Tibial artery (tissue), 4 donors: ENCODE data around the gene NTM.

Source experiments
- DNase-seq, 2 donors: peaks; one replicate each; pipeline ENCODE4 v3.0.0-alpha.2; 2019
- H3K27ac ChIP-seq, 2 donors: fragments of 200-600 bp; sonication (generic) in 1 of 2; 1 replicate in 1 of 2; 2 replicates in 1 of 2; pipeline ENCODE4 v1.5.1; 2018 to 2019; ENCODE audit warnings: mild to moderate bottlenecking in 1 of 2
- H3K27me3 ChIP-seq, 2 donors: fragments of 200-600 bp; sonication (generic) in 1 of 2; one replicate each; pipeline versions ENCODE4 v1.5.1 to v1.6.0; 2016 to 2019
- H3K36me3 ChIP-seq, 3 donors: fragments of 200-600 bp; sonication (generic) in 2 of 3; one replicate each; pipeline ENCODE4 v1.5.1; 2016 to 2019; ENCODE audit warnings: mild to moderate bottlenecking in 2 of 3
- H3K4me1 ChIP-seq, 4 donors: fragments of 200-600 bp; sonication (generic) in 2 of 4; 1 replicate in 3 of 4; 2 replicates in 1 of 4; pipeline ENCODE4 v1.5.1; 2016 to 2019
- H3K4me3 ChIP-seq, 2 donors: fragments of 200-600 bp; sonication (generic) in 1 of 2; 1 replicate in 1 of 2; 2 replicates in 1 of 2; pipeline ENCODE4 v1.5.1; 2018 to 2019; ENCODE audit warnings: mild to moderate bottlenecking in 2 of 2
- H3K9me3 ChIP-seq, 3 donors: fragments of 200-600 bp; sonication (generic) in 1 of 3; one replicate each; pipeline ENCODE4 v1.5.1; 2016 to 2019
- CTCF ChIP-seq, 2 experiments: fragments of 200-600 bp in 1 of 2; fragments of 450-650 bp in 1 of 2; IDR thresholded peaks; one replicate each; pipeline ENCODE4 v1.5.1; 2017 to 2019; ENCODE audit warnings: antibody characterized with exemption in 2 of 2, mild to moderate bottlenecking in 1 of 2, moderate library complexity in 1 of 2
- intact Hi-C: fragments of 100-400 bp; cut with DNase I; formaldehyde crosslinking; loops from one replicate; pipeline ENCODE4 v1.15.0; 2023; ENCODE audit warnings: low total_unique reads

Gene NTM

GRCh38 chr11:131816051-131816450 lies 445.6 kb downstream of the NTM start:
- Histone ChIP-seq H3K36me3 (no peaks in the 10 kb centered on the region), H3K4me1 (no peaks in the 10 kb centered on the region), H3K27ac (no peak overlapping the region), H3K27me3 (no peaks in the 10 kb centered on the region), H3K9me3 (no peaks in the 10 kb centered on the region), H3K4me3 (no peak overlapping the region)
- no peak for TF ChIP-seq CTCF (IDR thresholded peaks at IDR 0.05)
- intact Hi-C loops = no loop called here
- no peak for DNase-seq

- no peak overlapping the region for H3K27ac ChIP-seq
- H3K4me1 ChIP-seq = no peaks in the 10 kb centered on the region
- H3K9me3 ChIP-seq = no peaks in the 10 kb centered on the region
- no peak for TF ChIP-seq CTCF (IDR thresholded peaks at IDR 0.05)
- no peak for DNase-seq
- H3K27me3 ChIP-seq = no peaks in the 10 kb centered on the region
- intact Hi-C loops = no loop called here
- no peak overlapping the region for H3K4me3 ChIP-seq
- no peaks in the 10 kb centered on the region for H3K36me3 ChIP-seq
Observed at GRCh38 chr11:131817687-131818188, 447.3 kb downstream of the NTM start.

- no peaks in the 10 kb centered on the region for H3K27me3 ChIP-seq
- no peak for TF ChIP-seq CTCF (IDR thresholded peaks at IDR 0.05)
- no peaks in the 10 kb centered on the region for H3K36me3 ChIP-seq
- H3K4me3 ChIP-seq = no peak overlapping the region
- H3K27ac ChIP-seq = no peak overlapping the region
- DNase-seq = no peak
- no peaks in the 10 kb centered on the region for H3K4me1 ChIP-seq
- H3K9me3 ChIP-seq = no peaks in the 10 kb centered on the region
- intact Hi-C loops = no loop called here
Observed at GRCh38 chr11:131819865-131820264, 449.4 kb downstream of the NTM start.

GRCh38 chr11:131822506-131822905 lies 452.1 kb downstream of the NTM start:
- intact Hi-C loops = no loop called here
- DNase-seq = no peak
- Histone ChIP-seq H3K4me3 (no peak overlapping the region), H3K36me3 (no peaks in the 10 kb centered on the region), H3K27ac (no peak overlapping the region), H3K27me3 (no peaks in the 10 kb centered on the region), H3K9me3 (no peaks in the 10 kb centered on the region), H3K4me1 (no peaks in the 10 kb centered on the region)
- no peak for TF ChIP-seq CTCF (IDR thresholded peaks at IDR 0.05)

GRCh38 chr11:131823772-131824171 lies 453.4 kb downstream of the NTM start:
- TF ChIP-seq CTCF (IDR thresholded peaks at IDR 0.05) = no peak
- intact Hi-C loops = no loop called here
- no peak overlapping the region for H3K27ac ChIP-seq
- H3K9me3 ChIP-seq = no peaks in the 10 kb centered on the region
- H3K4me3 ChIP-seq = no peak overlapping the region
- no peaks in the 10 kb centered on the region for H3K4me1 ChIP-seq
- no peaks in the 10 kb centered on the region for H3K27me3 ChIP-seq
- no peaks in the 10 kb centered on the region for H3K36me3 ChIP-seq
- DNase-seq = no peak

- Histone ChIP-seq H3K9me3 (no peaks in the 10 kb centered on the region), H3K36me3 (no peaks in the 10 kb centered on the region), H3K4me1 (no peaks in the 10 kb centered on the region), H3K27me3 (no peaks in the 10 kb centered on the region), H3K4me3 (no peak overlapping the region), H3K27ac (no peak overlapping the region)
- TF ChIP-seq CTCF (IDR thresholded peaks at IDR 0.05) = no peak
- intact Hi-C loops = no loop called here
- no peak for DNase-seq
Observed at GRCh38 chr11:131824771-131825170, 454.4 kb downstream of the NTM start.
